Karpas-422 (cell line): ENCODE measurements around the gene VGF. TPM values are rescaled to one million over a fixed set of nuclear protein-coding genes. Genes with fewer than 3 reads are reported as not detected.

Source experiments
- DNase-seq: peaks from one replicate; pipeline ENCODE4 v3.0.0-alpha.2; 2015
- H2AFZ ChIP-seq: fragments of 200-600 bp; sonication (generic); 2 replicates; pipeline ENCODE4 v1.6.1; 2014; ENCODE audit warnings: antibody characterized with exemption, low read length, mixed read lengths
- H3K27ac ChIP-seq: fragments of 200-600 bp; sonication (generic); 2 replicates; pipeline ENCODE4 v1.5.1; 2014; ENCODE audit warnings: mild to moderate bottlenecking, low read length, moderate library complexity
- H3K27me3 ChIP-seq: fragments of 200-600 bp; sonication (generic); 2 replicates; pipeline ENCODE4 v1.6.1; 2014; ENCODE audit warnings: low read length, mixed read lengths
- H3K36me3 ChIP-seq: fragments of 200-600 bp; sonication (generic); 2 replicates; pipeline ENCODE4 v1.6.1; 2014; ENCODE audit warnings: low read length, mixed read lengths; ENCODE audit not compliant: insufficient read depth
- H3K4me1 ChIP-seq: fragments of 200-600 bp; sonication (generic); 2 replicates; pipeline ENCODE4 v1.6.1; 2014; ENCODE audit warnings: mild to moderate bottlenecking, low read length, mixed read lengths
- H3K4me2 ChIP-seq: fragments of 200-600 bp; sonication (generic); 2 replicates; pipeline ENCODE4 v1.6.1; 2014; ENCODE audit warnings: low read length, low read depth, mild to moderate bottlenecking; ENCODE audit not compliant: poor library complexity, severe bottlenecking
- H3K4me3 ChIP-seq: fragments of 200-600 bp; sonication (generic); 2 replicates; pipeline ENCODE4 v1.5.1; 2014; ENCODE audit warnings: mild to moderate bottlenecking, antibody characterized with exemption, low read length, mixed read lengths
- H3K79me2 ChIP-seq: fragments of 200-600 bp; sonication (generic); 2 replicates; pipeline ENCODE4 v1.6.1; 2014; ENCODE audit warnings: mild to moderate bottlenecking, low read length, mixed read lengths
- H3K9ac ChIP-seq: fragments of 200-600 bp; sonication (generic); 2 replicates; pipeline ENCODE4 v1.6.0; 2014; ENCODE audit warnings: low read length
- H3K9me2 ChIP-seq: fragments of 200-600 bp; sonication (generic), shearing (Covaris generic); replicated peaks from 2 replicates; pipeline ENCODE4 v1.6.0; 2014; ENCODE audit warnings: mild to moderate bottlenecking, low read length, moderate library complexity; ENCODE audit not compliant: insufficient read depth
- H3K9me3 ChIP-seq: fragments of 300-700, 200-600 bp; sonication (generic); 2 replicates; pipeline ENCODE4 v1.6.1; 2014; ENCODE audit warnings: low read length, mixed read lengths
- H4K20me1 ChIP-seq: fragments of 200-600 bp; sonication (generic); 2 replicates; pipeline ENCODE4 v1.6.1; 2014; ENCODE audit warnings: mild to moderate bottlenecking, antibody characterized with exemption, low read length, low read depth; ENCODE audit not compliant: insufficient read depth
- total RNA-seq: library from RNA; depleted of rRNA; stranded (reverse); fragments of >200 nt; shearing (Covaris generic); gene quantifications from 2 replicates; pipeline ENCODE4 v1.2.3, GENCODE V29; 2014; ENCODE audit warnings: low replicate concordance

The VGF gene
- total RNA-seq, 1 experiment from 2014 or later: 0.86 TPM

DNA sequence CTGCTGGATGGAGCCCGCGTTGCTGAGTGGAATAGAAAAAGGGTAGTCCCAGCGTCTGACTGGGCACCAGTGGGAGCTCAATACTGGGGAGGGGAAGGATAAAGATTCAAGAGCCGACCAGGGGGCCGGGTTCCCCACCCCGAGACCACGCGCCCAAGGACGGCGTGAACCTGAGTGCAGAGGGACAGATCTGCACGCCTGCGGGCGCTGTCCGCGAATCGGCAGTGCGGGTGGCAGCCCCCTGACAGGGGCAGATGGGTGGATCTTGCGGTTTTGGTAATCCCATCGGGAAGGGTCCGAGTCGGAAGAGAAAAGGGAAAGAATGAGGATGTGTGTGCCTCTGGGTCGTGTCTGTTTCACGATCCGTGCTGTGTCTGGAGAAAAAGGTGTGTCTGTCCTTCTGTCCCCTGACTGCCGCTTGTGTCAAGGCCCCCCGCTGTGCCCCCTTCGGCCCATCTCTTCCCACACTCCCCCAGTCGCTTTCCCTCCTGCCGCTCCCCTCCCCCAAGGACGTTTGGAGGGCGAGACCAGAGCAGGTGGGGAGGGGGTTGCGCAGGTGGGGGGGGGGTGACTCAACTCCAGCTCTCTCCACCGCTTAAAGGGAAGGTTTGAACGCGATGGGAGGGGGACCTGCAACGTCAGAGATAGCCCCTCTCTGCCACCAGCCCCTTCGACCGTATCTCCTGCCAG, 734 bp upstream of the VGF start:
- H3K9ac ChIP-seq: no peak overlapping the region
- H3K4me3 ChIP-seq: no peak overlapping the region
- 0 out of 2 replicates have a peak, but pooled peaks cover 5% of the 10 kb centered on the region for H3K79me2 ChIP-seq

DNA sequence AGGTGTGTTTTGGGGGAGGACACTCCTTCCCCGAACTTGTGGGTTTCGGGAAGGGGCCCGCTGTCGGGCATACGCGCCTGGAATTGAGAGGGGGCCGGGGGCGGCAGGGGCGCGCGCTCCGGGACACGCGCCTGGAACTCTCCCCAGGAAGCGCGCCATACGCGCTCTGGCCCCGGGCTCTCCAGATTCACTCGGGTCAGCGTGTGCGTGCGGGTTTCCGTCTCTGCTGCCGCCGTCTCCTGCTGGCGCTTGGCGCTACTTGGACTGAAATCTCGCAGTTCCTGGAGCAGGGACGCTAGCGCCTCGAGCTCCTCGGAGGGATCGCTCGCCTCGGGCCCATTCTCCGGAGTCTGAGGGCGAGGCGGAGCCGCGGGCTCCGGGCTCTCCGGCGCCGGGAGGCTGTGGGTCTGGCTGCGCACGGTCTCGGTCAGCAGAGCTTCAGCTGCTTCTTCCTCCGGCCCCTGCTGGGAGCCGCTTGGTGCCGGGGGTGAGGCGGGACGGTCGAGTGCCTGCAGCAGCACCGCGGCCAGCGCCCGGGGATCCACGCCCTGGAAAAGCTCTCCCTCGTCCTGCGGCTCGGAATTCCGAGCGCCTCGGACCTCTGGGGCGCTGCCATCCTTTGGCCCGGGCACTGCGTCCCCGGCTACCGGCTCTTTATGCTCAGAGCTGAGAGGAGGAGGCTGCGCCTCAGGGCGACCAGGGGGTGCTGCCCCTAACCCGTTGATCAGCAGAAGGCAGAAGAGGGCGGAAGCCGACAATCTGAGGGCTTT, 1.1 kb downstream of the VGF start:
- Histone ChIP-seq H2AFZ (no peak overlapping the region), H3K4me1 (peaks cover 34% of the 10 kb centered on the region), H3K36me3 (no peaks in the 10 kb centered on the region), H3K9me3 (no peaks in the 10 kb centered on the region), H3K9me2 (no peaks in the 10 kb centered on the region), H3K27me3 (no peaks in the 10 kb centered on the region), H4K20me1 (peaks cover 30% of the 10 kb centered on the region), H3K9ac (peak overlapping the region; percentile 89), H3K27ac (peak overlapping the region; percentile 68; the same call in 1 of the 2 replicates), H3K79me2 (0 out of 2 replicates have a peak, but pooled peaks cover 5% of the 10 kb centered on the region), H3K4me2 (peak overlapping the region; percentile 77), H3K4me3 (peak overlapping the region; percentile 76)
- DNase-seq: no peak

More for the DNA sequence above, 734 bp upstream of the VGF start:
- H3K4me1 ChIP-seq: peaks cover 42% of the 10 kb centered on the region
- no peak for DNase-seq
- no peaks in the 10 kb centered on the region for H3K9me2 ChIP-seq
- H4K20me1 ChIP-seq: peaks cover 30% of the 10 kb centered on the region
- H2AFZ ChIP-seq: no peak overlapping the region
- H3K27ac ChIP-seq: no peak overlapping the region
- no peaks in the 10 kb centered on the region for H3K9me3 ChIP-seq
- no peaks in the 10 kb centered on the region for H3K27me3 ChIP-seq
- H3K4me2 ChIP-seq: peak overlapping the region; percentile 28
- H3K36me3 ChIP-seq: no peaks in the 10 kb centered on the region

DNA sequence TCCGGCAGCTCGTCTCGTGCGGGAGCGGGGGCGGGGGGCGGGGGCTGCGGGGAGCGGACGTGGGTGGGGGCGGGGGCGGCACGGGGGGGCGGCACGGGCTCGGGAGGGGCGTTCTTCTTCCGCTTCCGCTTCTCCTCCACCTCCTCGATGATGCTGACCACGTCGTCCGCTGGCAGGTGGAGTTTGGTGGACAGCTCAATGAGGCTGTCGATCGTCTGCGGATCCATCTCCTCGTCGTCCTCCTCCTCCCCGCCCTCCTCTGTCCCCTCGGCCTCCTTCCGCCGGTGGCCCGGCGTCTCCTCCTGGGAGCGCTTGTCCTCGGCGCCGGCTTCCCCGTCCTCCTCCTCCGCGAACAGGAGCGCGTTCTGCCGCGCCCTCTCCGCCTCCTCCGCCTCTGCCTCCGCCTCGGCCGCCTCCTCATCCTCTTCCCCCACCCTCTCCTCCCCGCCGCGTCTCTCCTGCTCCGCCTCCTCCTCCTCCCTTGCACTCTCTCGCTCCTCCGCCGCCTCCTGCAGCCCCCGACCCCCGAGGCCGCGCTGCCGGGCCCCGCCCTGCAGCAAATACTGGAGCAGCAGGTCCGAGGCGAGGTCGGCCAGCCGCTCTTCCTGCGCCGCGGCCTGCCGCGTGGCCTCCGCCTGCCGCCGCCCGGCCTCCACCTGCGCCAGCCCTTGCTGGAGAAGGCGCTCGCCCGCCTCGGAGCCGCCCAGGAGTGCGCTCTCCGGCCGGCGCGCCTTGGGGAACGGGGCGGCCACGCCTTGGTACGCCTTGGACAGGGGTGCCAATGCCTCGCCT, 1.9 kb downstream of the VGF start:
- Histone ChIP-seq H3K27ac (peak overlapping the region; percentile 89), H3K4me3 (peak overlapping the region; percentile 76), H3K4me1 (peaks cover 33% of the 10 kb centered on the region), H3K9me3 (no peaks in the 10 kb centered on the region), H3K9ac (peak overlapping the region; percentile 89), H3K9me2 (no peaks in the 10 kb centered on the region), H3K27me3 (no peaks in the 10 kb centered on the region), H3K4me2 (peak overlapping the region; percentile 78), H4K20me1 (peaks cover 30% of the 10 kb centered on the region), H3K79me2 (0 out of 2 replicates have a peak, but pooled peaks cover 5% of the 10 kb centered on the region), H2AFZ (no peak overlapping the region), H3K36me3 (no peaks in the 10 kb centered on the region)
- DNase-seq: peak; percentile 91

DNA sequence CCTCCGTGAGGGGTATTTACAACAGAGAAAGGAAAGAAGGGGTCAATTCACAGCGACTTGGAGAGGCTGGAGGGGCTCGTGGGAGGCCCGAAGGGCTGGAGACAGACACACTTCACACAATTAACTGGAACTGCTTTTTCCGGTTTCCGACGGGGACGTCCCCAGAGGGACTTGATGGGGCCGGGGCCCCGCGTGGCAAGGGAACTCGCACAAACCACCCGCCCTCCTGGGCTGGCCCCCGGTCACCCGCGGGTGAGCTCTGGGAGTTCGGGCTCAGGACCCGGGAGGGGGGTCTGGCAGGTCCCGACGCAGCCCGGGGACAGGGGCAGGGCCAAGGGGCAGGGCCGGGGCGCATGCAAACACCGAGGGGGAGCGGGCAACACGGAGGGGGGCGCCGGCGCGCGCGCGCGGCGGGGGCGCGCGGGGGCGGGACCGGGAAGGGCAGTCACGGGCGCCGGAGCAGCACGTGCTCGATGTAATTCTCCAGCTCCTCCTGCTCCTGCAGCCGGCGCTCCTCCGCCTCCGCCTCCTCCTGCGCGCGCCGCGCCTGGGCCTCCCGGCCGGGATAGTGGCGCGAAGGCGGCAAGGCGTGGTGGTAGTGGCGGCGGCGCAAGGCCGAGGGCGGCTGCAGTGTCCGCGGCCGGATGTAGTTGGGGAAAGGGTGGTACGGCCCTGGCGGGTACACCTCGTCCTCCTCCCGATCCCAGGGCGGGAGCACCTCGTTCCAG, 2.7 kb downstream of the VGF start:
- Histone ChIP-seq H3K27me3 (no peaks in the 10 kb centered on the region), H3K4me3 (peak overlapping the region; percentile 76), H3K9ac (peak overlapping the region; percentile 89), H3K4me2 (peak overlapping the region; percentile 78), H3K27ac (peak overlapping the region; percentile 89), H2AFZ (peak overlapping the region; percentile 59; the same call in 1 of the 2 replicates), H3K9me3 (no peaks in the 10 kb centered on the region), H3K79me2 (0 out of 2 replicates have a peak, but pooled peaks cover 5% of the 10 kb centered on the region), H3K36me3 (no peaks in the 10 kb centered on the region), H3K4me1 (peaks cover 33% of the 10 kb centered on the region), H3K9me2 (no peaks in the 10 kb centered on the region), H4K20me1 (peaks cover 30% of the 10 kb centered on the region)
- peak; percentile 94 for DNase-seq

- H3K9me3 ChIP-seq: no peaks in the 10 kb centered on the region
- H3K27ac ChIP-seq: peak overlapping the region; percentile 89
- H3K27me3 ChIP-seq: no peaks in the 10 kb centered on the region
- H3K9ac ChIP-seq: peak overlapping the region; percentile 89
- peaks cover 3% of the 10 kb centered on the region; the same call in 1 of the 2 replicates for H3K36me3 ChIP-seq
- 0 out of 2 replicates have a peak, but pooled peaks cover 5% of the 10 kb centered on the region for H3K79me2 ChIP-seq
- H3K9me2 ChIP-seq: no peaks in the 10 kb centered on the region
- H3K4me3 ChIP-seq: peak overlapping the region; percentile 76
- DNase-seq: no peak
- no peak overlapping the region for H2AFZ ChIP-seq
- H3K4me1 ChIP-seq: peaks cover 34% of the 10 kb centered on the region
- H3K4me2 ChIP-seq: peak overlapping the region; percentile 78
- H4K20me1 ChIP-seq: peaks cover 22% of the 10 kb centered on the region
Measured at GRCh38 chr7:101161692-101162471, 3.5 kb downstream of the VGF start.

DNA sequence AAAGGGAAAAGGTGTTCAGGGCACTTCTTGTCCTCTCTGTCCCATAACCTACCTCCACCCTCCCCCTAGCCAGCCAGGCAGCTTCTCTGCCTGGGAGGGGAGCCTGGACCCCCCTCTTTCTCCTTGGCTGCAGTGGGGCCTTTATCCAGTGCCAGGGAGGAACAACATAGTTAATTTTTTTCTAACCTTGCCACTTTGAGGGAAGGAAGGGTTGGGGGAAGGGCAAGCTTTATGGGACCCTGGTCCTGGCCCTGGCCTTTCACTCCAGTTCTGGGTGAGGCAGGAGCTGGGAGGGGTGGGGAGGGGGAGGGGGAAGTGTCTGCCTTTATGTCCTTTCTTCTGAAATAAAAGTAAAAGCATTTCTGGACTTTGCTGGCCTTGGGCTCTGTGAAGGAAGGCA, 4.5 kb downstream of the VGF start:
- no peak for DNase-seq
- Histone ChIP-seq H3K27ac (no peak overlapping the region), H3K9me3 (no peaks in the 10 kb centered on the region), H4K20me1 (peaks cover 18% of the 10 kb centered on the region), H3K79me2 (peaks cover 14% of the 10 kb centered on the region; the same call in 1 of the 2 replicates), H3K9me2 (no peaks in the 10 kb centered on the region), H3K36me3 (peaks cover 4% of the 10 kb centered on the region; the same call in 1 of the 2 replicates), H3K9ac (no peak overlapping the region), H2AFZ (no peak overlapping the region), H3K4me2 (no peak overlapping the region), H3K4me3 (no peak overlapping the region), H3K4me1 (peaks cover 39% of the 10 kb centered on the region), H3K27me3 (no peaks in the 10 kb centered on the region)
